CD4-positive, alpha-beta T cell (primary cell): ENCODE data around the gene IGFALS. TPM values are rescaled to one million over a fixed set of nuclear protein-coding genes. Genes with fewer than 3 reads are reported as not detected.

Experiments
- ATAC-seq: fragments of 200-7000 bp; cut with Tn5 transposase; one replicate; pipeline ENCODE4 v1.10.0; 2022; ENCODE audit warnings: mild to moderate bottlenecking; ENCODE audit not compliant: poor library complexity
- CTCF ChIA-PET: fragments of 350-600 bp; sonication (Branson Sonifier 250); formaldehyde crosslinking; loops from one replicate; lab custom pipeline; 2021; ENCODE audit warnings: antibody characterized with exemption, inconsistent platforms; lab: Charles Lee
- POLR2A ChIA-PET: fragments of 350-600 bp; sonication (Branson Sonifier 250); formaldehyde crosslinking; loops from one replicate; lab custom pipeline; 2021; ENCODE audit warnings: antibody characterized with exemption, inconsistent platforms; lab: Charles Lee
- DNase-seq, 14 experiments: peaks; one replicate each; pipeline ENCODE4 v3.0.0-alpha.2; 2013 to 2020; ENCODE audit warnings: mixed read lengths in 2 of 14
- H3K27ac ChIP-seq, 2 donors: one replicate each; pipeline versions ENCODE4 v1.5.1 to v1.7.0; 2013; ENCODE audit warnings: low read length in 2 of 2, low read depth in 1 of 2, mild to moderate bottlenecking in 1 of 2
- H3K27me3 ChIP-seq, 2 experiments: 1 replicate in 1 of 2; 2 replicates in 1 of 2; pipeline versions ENCODE4 v1.6.1 to v1.7.0; 2013; ENCODE audit warnings: low read length in 2 of 2, control low read depth in 1 of 2, mild to moderate bottlenecking in 1 of 2, moderate library complexity in 1 of 2; ENCODE audit not compliant: insufficient read depth in 2 of 2, control insufficient read depth in 1 of 2
- H3K36me3 ChIP-seq: one replicate; pipeline ENCODE4 v1.6.1; 2013; ENCODE audit warnings: low read length, control low read depth; ENCODE audit not compliant: insufficient read depth
- H3K4me1 ChIP-seq: one replicate; pipeline ENCODE4 v1.6.1; 2013; ENCODE audit warnings: low read length, control low read depth; ENCODE audit not compliant: insufficient read depth
- H3K4me3 ChIP-seq: one replicate; pipeline ENCODE4 v1.5.1; 2013; ENCODE audit warnings: mild to moderate bottlenecking, low read length, moderate library complexity
- H3K9me3 ChIP-seq, 2 experiments: 1 replicate in 1 of 2; 2 replicates in 1 of 2; pipeline versions ENCODE4 v1.6.1 to v1.7.0; 2013; ENCODE audit warnings: low read length in 2 of 2, mild to moderate bottlenecking in 2 of 2, control low read depth in 1 of 2, moderate library complexity in 1 of 2; ENCODE audit not compliant: control insufficient read depth in 1 of 2, insufficient read depth in 1 of 2
- H3K27ac Mint-ChIP-seq: one replicate; pipeline ENCODE4 v1.8.0; 2020; ENCODE audit warnings: mixed read lengths
- H3K27me3 Mint-ChIP-seq: one replicate; pipeline ENCODE4 v1.8.0; 2021; ENCODE audit warnings: mixed read lengths
- H3K36me3 Mint-ChIP-seq: one replicate; pipeline ENCODE4 v1.8.0; 2021; ENCODE audit warnings: low read depth, mixed read lengths
- H3K4me1 Mint-ChIP-seq: one replicate; pipeline ENCODE4 v1.8.0; 2021; ENCODE audit warnings: low read depth, mixed read lengths
- H3K4me3 Mint-ChIP-seq: one replicate; pipeline ENCODE4 v1.8.0; 2020; ENCODE audit warnings: mild to moderate bottlenecking, mixed read lengths
- H3K9me3 Mint-ChIP-seq: one replicate; pipeline ENCODE4 v1.8.0; 2020; ENCODE audit warnings: mixed read lengths
- CTCF ChIP-seq: fragments of 200-600 bp; IDR thresholded peaks from one replicate; pipeline ENCODE4 v1.8.0; 2022; ENCODE audit warnings: antibody characterized with exemption, mild to moderate bottlenecking
- intact Hi-C, 2 experiments: fragments of 100-400 bp; cut with DNase I in 1 of 2; cut with micrococcal nuclease in 1 of 2; formaldehyde crosslinking; loops; one replicate each; pipeline versions ENCODE4 v1.15.1 to v1.9.0; 2023 to 2025; cut with DNase I, micrococcal nuclease
- total RNA-seq, 174 experiments: library from RNA in 2 of 174; stranded (reverse) in 2 of 174; gene quantifications; one replicate each; pipeline ENCODE4 v1.2.3 and lab custom pipeline; 2021 to 2026

The IGFALS gene
- total RNA-seq, 2 experiments from 2014 or later: 0.67 to 0.80 TPM

GRCh38 chr16:1754204-1754603, 39.3 kb downstream of the IGFALS start:
- no peaks in the 10 kb centered on the region for H3K9me3 Mint-ChIP-seq
- H3K4me1 ChIP-seq: peaks cover 17% of the 10 kb centered on the region
- no peak overlapping the region for H3K4me3 Mint-ChIP-seq
- CTCF ChIA-PET: interaction anchor here (1.4 kb wide), 1 partner anchor 31 kb away, joined by 3 read pairs; no protein-coding TSS in a partner anchor
- H3K36me3 ChIP-seq: peaks cover 35% of the 10 kb centered on the region
- intact Hi-C loops: no loop called here
- no peaks in the 10 kb centered on the region for H3K27me3 Mint-ChIP-seq
- no peak overlapping the region for H3K4me3 ChIP-seq
- DNase-seq (no peak), ATAC-seq (no peak)
- POLR2A ChIA-PET: no interaction called here
- peaks cover 38% of the 10 kb centered on the region for H3K36me3 Mint-ChIP-seq
- no peaks in the 10 kb centered on the region for H3K27me3 ChIP-seq
- no peak for TF ChIP-seq CTCF
- no peak overlapping the region for H3K27ac Mint-ChIP-seq
- H3K27ac ChIP-seq: no peak overlapping the region
- no peaks in the 10 kb centered on the region for H3K9me3 ChIP-seq
- peaks cover 10% of the 10 kb centered on the region for H3K4me1 Mint-ChIP-seq

GRCh38 chr16:1752853-1753252, 40.7 kb downstream of the IGFALS start:
- H3K36me3 Mint-ChIP-seq: peaks cover 49% of the 10 kb centered on the region
- H3K27ac Mint-ChIP-seq: no peak overlapping the region
- no peaks in the 10 kb centered on the region for H3K27me3 Mint-ChIP-seq
- H3K27me3 ChIP-seq: no peaks in the 10 kb centered on the region
- no peak overlapping the region for H3K4me3 ChIP-seq
- DNase-seq (no peak), ATAC-seq (no peak)
- no peaks in the 10 kb centered on the region for H3K9me3 Mint-ChIP-seq
- ChIA-PET POLR2A (no interaction called here), CTCF (no interaction called here)
- H3K4me1 Mint-ChIP-seq: peaks cover 10% of the 10 kb centered on the region
- no peak for TF ChIP-seq CTCF
- H3K27ac ChIP-seq: no peak overlapping the region
- H3K4me1 ChIP-seq: peaks cover 15% of the 10 kb centered on the region
- intact Hi-C loops: no loop called here
- no peaks in the 10 kb centered on the region for H3K9me3 ChIP-seq
- H3K4me3 Mint-ChIP-seq: no peak overlapping the region
- H3K36me3 ChIP-seq: peaks cover 47% of the 10 kb centered on the region

GRCh38 chr16:1751946-1752345, 41.6 kb downstream of the IGFALS start:
- Histone ChIP-seq H3K4me1 (peaks cover 6% of the 10 kb centered on the region), H3K27me3 (no peaks in the 10 kb centered on the region), H3K27ac (no peak overlapping the region), H3K4me3 (no peak overlapping the region), H3K9me3 (no peaks in the 10 kb centered on the region), H3K36me3 (peaks cover 55% of the 10 kb centered on the region)
- no peaks in the 10 kb centered on the region for H3K9me3 Mint-ChIP-seq
- H3K27ac Mint-ChIP-seq: no peak overlapping the region
- peaks cover 5% of the 10 kb centered on the region for H3K4me1 Mint-ChIP-seq
- H3K4me3 Mint-ChIP-seq: no peak overlapping the region
- peaks cover 56% of the 10 kb centered on the region for H3K36me3 Mint-ChIP-seq
- CTCF ChIA-PET: no interaction called here
- TF ChIP-seq CTCF: no peak
- ATAC-seq (no peak), DNase-seq (no peak)
- POLR2A ChIA-PET: interaction anchor here (1.3 kb wide), 1 partner anchor 31 kb away, joined by 3 read pairs; the partner anchor contains the start of genes NUBP2 and SPSB3
- intact Hi-C loops: no loop called here
- no peaks in the 10 kb centered on the region for H3K27me3 Mint-ChIP-seq
